Heart left ventricle (tissue), 13 donors: ENCODE measurements around the gene GAL3ST2.

ENCODE experiments used
- CTCF ChIP-seq, 12 donors: fragments of 200-600 bp; sonication (generic) in 4 of 12; IDR thresholded peaks; one replicate each; pipeline versions ENCODE4 v1.5.0 to v1.8.0; 2018 to 2022; ENCODE audit warnings: antibody characterized with exemption in 12 of 12, mild to moderate bottlenecking in 5 of 12
- POLR2A ChIP-seq, 2 donors: fragments of 450-650 bp; IDR thresholded peaks; one replicate each; pipeline ENCODE4 v1.6.1; 2017; ENCODE audit warnings: antibody characterized with exemption in 2 of 2, mild to moderate bottlenecking in 2 of 2, moderate library complexity in 2 of 2
- donor health status: ischemic (EF 13 %, LVEDD 7.1; RV severe dilation, severe dysfunction).
- donor health status: DM: no; HTN: yes; CAD: no.
- donor health status: DM: no; HTN: no; CAD: no.
- donor health status: ischemic (EF 25% LVEDD 6.9; RV normal size, moderate dysfunction).
- donor health status: ischemic (EF 25% LVEDD 5.7; RV mildly dilated, moderate dysfunction).
- donor health status: ischemic (EF 35%, LVEDD 5.7; RV mildly dilated, moderate dysfunction).
- donor health status: nonischemic (EF 11% LVEDD 7.7; RV severe dilation, severe dysfunction).
- donor health status: DM: yes; HTN: yes; CAD: no.
- donor health status: PGD.
- donor health status: ischemic (EF 29% LVEDD 5.4; RV normal size, mild dysfunction).
- donor health status: nonischemic (EF 23%, LVEDD 6.1; RV moderate dilation, normal function).

- no peak for TF ChIP-seq CTCF (IDR thresholded peaks at IDR 0.05)
- TF ChIP-seq POLR2A (IDR thresholded peaks at IDR 0.05), result no peak
Measured at GRCh38 chr2:241751776-241752175, 24.8 kb upstream of the GAL3ST2 start.
